SKM-1 treated with dmso at 0.1 percent for 144 hours (cell line): Measurements from ENCODE around the gene SNPH.
"Not testable (repeated sequence)": the region's sequence is repeated elsewhere in the genome, so short reads cannot be mapped to it uniquely, and the experiment has no call there.

Source experiments
- DNase-seq: peaks from one replicate; lab custom pipeline; 2025; ENCODE audit not compliant: unreplicated experiment; lab: John Stamatoyannopoulos, UW

Gene SNPH, protein sequence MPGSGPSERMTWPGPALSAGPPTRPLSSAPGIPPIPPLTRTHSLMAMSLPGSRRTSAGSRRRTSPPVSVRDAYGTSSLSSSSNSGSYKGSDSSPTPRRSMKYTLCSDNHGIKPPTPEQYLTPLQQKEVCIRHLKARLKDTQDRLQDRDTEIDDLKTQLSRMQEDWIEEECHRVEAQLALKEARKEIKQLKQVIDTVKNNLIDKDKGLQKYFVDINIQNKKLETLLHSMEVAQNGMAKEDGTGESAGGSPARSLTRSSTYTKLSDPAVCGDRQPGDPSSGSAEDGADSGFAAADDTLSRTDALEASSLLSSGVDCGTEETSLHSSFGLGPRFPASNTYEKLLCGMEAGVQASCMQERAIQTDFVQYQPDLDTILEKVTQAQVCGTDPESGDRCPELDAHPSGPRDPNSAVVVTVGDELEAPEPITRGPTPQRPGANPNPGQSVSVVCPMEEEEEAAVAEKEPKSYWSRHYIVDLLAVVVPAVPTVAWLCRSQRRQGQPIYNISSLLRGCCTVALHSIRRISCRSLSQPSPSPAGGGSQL

DNA sequence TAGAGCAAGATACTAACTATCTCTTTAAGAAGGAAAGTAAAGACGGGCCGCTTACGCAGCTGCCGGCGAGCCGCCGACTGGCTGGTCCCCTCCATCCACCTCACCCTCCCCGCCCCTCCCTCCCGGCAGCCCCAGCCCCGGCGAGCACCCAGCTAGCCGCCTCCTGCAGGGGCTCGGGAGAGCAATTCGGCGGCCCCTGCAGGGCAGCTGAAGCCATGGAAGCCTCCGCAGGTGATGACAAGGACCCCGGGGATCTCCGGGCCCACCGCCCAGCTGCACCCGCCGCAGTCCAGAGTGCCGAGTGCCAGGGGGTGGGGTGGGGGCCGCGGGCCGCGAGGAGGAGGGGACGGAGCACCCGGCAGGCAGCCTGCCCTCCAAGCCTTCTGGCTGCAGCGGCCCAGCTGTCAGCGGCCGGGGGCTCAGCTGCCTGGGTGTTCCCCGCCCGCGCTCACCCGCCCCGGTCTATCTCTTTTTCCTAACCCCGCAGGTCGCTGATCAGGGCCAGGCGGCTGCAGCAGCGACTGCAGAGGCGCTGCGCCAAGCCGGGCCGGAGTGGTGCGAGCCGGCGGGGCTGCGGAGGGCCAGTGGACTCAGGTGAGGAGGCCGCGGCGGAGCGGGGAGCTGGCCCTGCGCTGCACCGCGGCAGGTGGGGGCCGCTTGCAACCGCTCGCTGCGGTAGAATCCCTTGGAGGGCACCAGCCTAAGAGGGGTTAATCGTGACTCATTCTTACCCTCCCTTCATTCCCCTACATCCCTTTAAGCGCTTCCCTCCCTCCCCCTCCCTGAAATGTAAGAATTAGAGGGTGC lies at the start of gene SNPH:
SNPH (plus strand) TSS at position 128 of the 807 bp plus-strand sequence. CDS start 29,946 bp downstream, outside the sequence.
- DNase-seq, result no peak

DNA sequence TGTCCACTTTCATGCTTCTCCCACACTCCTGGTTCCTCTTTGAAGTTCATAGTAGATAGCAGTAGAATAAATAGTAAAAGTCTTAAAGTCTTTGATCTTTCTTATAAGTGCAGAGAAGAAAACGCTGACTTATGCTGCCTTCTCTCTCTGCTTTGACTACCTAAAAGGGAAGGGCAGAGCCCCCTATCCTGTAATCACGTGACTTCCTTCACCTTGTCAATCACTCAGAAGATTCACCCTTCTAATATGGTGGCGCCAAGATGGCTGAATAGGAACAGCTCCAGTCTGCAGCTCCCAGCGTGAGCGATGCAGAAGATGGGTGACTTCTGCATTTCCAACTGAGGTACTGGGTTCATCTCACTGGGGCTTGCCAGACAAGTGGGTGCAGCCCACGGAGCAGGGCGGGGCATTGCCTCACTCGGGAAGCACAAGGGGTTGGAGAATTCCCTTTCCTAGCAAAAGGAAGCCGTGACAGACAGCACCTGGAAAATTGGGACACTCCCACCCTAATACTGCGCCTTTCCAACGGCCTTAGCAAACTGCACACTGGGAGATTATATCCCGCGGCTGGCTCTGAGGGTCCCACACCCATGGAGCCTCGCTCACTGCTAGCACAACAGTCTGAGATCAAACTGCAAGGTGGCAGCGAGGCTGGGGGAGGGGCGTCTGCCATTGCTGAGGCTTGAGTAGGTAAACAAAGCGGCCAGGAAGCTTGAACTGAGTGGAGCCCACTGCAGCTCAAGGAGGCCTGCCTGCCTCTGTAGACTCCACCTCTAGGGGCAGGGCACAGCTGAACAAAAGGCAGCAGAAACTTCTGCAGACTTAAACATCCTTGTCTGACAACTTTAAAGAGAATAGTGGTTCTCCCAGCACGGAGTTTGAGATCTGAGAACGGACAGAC lies 49.3 kb upstream of the SNPH start:
- not testable (repeated sequence) for DNase-seq

GRCh38 chr20:1222750-1223149 lies 43.3 kb upstream of the SNPH start:
- DNase-seq, result not testable (repeated sequence)

DNA sequence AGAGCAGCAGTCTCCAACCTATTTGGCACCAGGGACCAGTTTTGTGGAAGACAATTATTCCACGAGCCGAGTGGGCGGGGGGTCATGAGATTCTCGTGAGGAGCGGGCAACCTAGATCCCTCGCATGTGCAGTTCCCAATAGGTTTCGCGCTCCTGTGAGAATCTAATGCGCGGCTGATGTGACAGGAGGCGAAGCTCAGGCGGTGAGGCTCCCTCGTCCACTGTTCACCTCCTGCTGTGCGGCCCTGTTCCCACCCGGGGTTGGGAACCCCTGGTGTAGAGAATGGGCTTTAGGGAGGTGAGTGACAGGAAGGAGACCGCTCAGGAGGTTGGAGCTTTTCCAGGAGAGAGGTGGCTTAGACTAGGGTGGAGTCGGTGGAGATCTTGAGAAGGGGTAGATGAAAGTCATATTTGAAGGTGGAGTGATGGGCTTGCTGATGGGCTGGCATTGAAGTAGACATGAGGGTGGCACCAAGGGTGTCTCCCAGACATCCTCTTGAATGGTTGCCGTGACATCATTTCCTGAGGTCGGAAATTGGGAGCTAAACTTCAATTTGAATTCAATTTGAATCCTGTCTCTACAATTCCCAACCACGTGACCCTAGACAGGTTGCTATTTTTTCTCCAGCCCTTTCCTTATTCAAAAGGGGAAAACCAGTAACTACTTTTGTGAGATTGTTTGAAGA lies 41.7 kb upstream of the SNPH start:
- DNase-seq, result no peak

- no peak for DNase-seq
These were observed 40.8 kb upstream of the SNPH start for GRCh38 chr20:1225263-1225782.

- no peak for DNase-seq
These were observed 40.1 kb upstream of the SNPH start, which contains the start of gene RAD21L1 for GRCh38 chr20:1225783-1226654. TSS of gene RAD21L1 (plus strand) at chr20:1226044. CDS start at chr20:1228454, 2,410 bp downstream.

DNA sequence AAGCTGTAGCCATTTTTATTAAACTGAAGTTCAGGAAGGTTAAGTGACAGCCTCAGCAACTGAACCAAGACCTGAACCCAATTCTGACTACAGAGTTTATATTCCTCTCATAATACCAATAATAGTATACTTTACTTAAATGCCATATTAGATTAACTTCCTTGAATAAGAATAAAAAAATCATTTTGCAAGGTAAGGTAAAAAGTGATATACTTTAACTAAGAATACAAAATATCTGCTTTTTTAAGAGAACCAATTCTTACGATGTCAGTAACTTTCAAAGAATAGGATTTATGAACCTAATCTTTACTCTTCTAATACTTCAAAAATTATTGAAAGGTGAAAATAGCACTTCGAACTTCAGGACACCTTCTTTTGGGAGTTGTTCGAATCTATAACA lies 36.6 kb upstream of the SNPH start:
- DNase-seq, result no peak

DNA sequence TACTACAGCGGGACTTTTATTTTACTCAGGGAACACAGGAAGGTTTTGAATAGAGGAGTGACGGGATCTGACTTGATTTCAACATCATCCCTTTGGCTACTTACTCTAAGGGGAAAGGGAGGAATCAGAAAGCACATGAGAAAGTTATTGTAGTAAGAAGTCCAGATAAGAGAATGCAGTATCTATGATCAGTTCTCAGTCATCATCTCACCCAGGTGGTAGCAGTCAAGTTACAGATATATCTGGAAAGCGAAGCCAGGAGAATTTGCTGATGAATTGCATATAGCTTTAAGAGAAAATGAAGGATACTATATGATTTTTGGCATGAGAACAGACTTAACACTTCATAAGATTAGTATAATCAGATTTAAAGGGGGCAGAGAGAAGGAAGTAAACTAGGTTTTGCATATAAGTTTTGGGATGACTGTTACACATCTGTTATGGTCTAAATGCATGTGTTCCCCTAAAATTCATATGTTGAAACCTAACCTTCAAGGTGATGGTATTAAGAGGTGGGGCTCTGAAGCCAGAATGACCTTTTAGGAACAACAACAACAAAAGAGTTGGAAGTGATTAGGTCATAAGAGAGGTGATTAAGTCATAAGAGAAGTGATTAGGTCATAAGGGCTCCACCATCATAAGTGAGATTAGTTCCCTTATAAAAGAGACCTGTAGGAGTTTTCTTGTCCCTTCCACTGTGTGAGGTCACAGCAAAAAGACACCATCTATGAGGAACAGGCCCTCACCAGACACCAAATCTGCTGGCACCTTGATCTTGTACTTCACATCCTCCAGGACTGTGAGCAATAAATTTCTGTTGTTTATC lies 33.6 kb upstream of the SNPH start:
- DNase-seq, result no peak

DNA sequence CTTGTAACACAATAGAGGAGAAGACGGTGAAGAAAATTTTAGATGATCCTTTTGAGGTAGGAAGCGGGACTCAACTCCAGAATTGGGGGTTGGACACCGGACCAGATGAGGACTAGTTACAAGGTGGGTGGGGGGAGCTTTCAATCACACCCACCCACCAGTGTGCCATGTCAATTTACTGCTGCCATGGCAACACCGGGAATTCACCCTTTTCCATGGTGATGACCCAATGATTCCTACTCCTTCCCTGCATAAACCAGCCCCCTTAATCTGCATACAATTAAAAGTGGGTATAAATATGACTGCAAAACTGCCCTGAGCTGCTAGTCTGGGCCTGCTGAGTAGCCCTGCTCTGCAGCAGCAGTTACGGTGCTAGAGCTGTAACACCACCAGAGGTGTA lies 25.5 kb upstream of the SNPH start:
- no peak for DNase-seq

GRCh38 chr20:1241456-1241855 lies 24.6 kb upstream of the SNPH start:
- DNase-seq, result no peak

- DNase-seq, result no peak
These were observed 24.0 kb upstream of the SNPH start for GRCh38 chr20:1242099-1242498.

DNA sequence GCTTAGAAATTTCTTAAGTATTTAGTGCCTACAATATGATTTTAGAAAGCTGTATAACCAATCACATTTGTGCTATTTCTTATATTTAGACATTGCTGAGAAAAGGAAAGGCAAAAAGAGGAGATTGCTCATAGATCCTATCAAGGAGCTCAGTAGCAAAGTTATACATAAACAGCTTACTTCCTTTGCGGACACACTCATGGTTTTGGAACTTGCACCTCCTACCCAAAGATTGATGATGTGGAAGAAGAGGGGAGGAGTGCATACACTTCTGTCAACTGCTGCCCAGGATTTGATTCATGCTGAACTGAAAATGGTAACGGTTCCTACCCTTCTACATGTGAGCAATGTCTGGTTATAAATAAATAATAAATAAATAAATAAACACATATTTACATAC lies 23.6 kb upstream of the SNPH start:
- DNase-seq, result no peak

DNA sequence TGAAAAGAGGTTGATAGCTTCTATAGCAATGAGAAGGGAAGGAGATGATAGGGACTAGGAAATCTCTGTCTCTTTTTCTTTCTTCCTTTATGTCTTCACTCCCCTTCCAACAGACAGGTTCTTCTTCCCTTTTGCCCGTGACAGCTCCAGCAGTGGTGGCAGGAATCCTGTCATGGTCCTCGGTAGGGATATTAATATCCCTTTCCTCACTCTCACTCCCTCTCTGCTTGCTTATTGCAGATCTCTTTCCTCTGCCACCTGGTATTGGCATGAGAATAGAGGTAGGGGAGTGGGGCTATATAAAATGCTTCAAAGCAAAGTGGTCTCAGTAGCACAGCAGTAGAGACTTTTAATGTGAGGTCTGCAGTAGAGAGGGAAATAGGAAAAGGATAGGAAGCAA lies 20.5 kb upstream of the SNPH start:
- DNase-seq, result no peak

GRCh38 chr20:1247689-1248088 lies 18.4 kb upstream of the SNPH start:
- DNase-seq, result no peak

DNA sequence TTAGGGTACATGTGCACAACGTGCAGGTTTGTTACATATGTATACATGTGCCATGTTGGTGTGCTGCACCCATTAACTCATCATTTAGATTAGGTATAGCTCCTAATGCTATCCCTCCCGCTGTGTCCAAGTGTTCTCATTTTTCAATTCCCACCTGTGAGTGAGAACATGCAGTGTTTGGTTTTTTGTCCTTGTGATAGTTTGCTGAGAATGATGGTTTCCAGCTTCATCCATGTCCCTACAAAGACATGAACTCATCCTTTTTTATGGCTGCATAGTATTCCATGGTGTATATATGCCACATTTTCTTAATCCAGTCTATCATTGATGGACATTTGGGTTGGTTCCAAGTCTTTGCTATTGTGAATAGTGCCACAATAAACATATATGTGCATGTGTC lies 15.8 kb upstream of the SNPH start:
- not testable (repeated sequence) for DNase-seq

DNA sequence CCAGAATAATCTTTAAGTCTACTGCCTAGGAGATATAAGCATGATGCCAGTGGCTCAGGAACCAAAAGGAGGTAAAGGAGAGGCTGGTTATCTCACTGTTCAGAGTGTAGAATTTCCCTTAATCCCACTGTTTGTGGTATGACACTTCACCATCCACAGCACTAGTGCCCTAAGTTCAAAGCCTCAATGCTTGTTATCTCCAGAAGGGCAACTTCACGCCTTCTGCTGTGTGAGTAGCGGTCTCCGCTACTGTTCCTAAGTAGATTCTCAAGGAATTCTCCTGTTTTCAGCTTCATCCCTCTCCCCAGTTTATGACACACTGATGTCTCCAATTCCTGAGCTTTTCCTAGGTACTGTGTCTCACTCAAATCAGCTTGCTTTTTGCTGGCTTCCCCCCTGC lies 13.7 kb upstream of the SNPH start:
- no peak for DNase-seq

- no peak for DNase-seq
These were observed 11.8 kb upstream of the SNPH start for GRCh38 chr20:1254254-1254653.

GRCh38 chr20:1255675-1256074 lies 10.4 kb upstream of the SNPH start:
- no peak for DNase-seq
